Brain pericyte (primary cell): ENCODE data around the gene RBM44.
"Not testable (repeated sequence)": the region's sequence is repeated elsewhere in the genome, so short reads cannot be mapped to it uniquely, and the experiment has no call there.

ENCODE experiments used
- DNase-seq: peaks from one replicate; pipeline ENCODE4 v3.0.0-alpha.2; 2012; ENCODE audit warnings: low read depth, low spot score

The RBM44 gene

GRCh38 chr2:237858294-237859081, 59.9 kb downstream of the RBM44 start:
- DNase-seq, result peak; percentile 37

GRCh38 chr2:237859082-237859433, 60.5 kb downstream of the RBM44 start:
- no peak for DNase-seq

- DNase-seq, result no peak
Observed at GRCh38 chr2:237859533-237860272, 61.1 kb downstream of the RBM44 start, which contains the start of gene RAMP1. RAMP1 (plus strand) TSS chr2:237859623; CDS start chr2:237859676, 53 bp downstream.

GRCh38 chr2:237860273-237860935, 61.8 kb downstream of the RBM44 start:
- DNase-seq, result no peak

- DNase-seq, result no peak
Observed at GRCh38 chr2:237861875-237862527, 63.4 kb downstream of the RBM44 start.

GRCh38 chr2:237862528-237862895, 63.9 kb downstream of the RBM44 start:
- no peak for DNase-seq

- DNase-seq, result no peak
Observed at GRCh38 chr2:237863102-237863511, 64.5 kb downstream of the RBM44 start.

- DNase-seq, result no peak
Observed at GRCh38 chr2:237863689-237864443, 65.3 kb downstream of the RBM44 start.

GRCh38 chr2:237864444-237864931, 65.9 kb downstream of the RBM44 start:
- no peak for DNase-seq

- DNase-seq, result no peak
Observed at GRCh38 chr2:237864940-237865622, 66.5 kb downstream of the RBM44 start.

GRCh38 chr2:237865623-237866041, 67.1 kb downstream of the RBM44 start:
- no peak for DNase-seq

GRCh38 chr2:237866101-237866621, 67.6 kb downstream of the RBM44 start:
- no peak for DNase-seq

- DNase-seq, result no peak
Observed at GRCh38 chr2:237867465-237867864, 68.9 kb downstream of the RBM44 start.

GRCh38 chr2:237868074-237868473, 69.5 kb downstream of the RBM44 start:
- DNase-seq, result not testable (repeated sequence)

GRCh38 chr2:237868631-237869342, 70.2 kb downstream of the RBM44 start:
- DNase-seq, result no peak

GRCh38 chr2:237869343-237870102, 70.9 kb downstream of the RBM44 start:
- DNase-seq, result no peak

- no peak for DNase-seq
Observed at GRCh38 chr2:237870126-237870525, 71.5 kb downstream of the RBM44 start.

GRCh38 chr2:237870754-237871651, 72.4 kb downstream of the RBM44 start:
- DNase-seq, result no peak
